OCI-LY1 (cell line): ENCODE measurements around the gene TDRKH.
A peak's percentile ranks its signal among the peaks of the same experiment; 100 is the strongest.

Experiments used
- H2AFZ ChIP-seq: fragments of 200-600 bp; sonication (generic), shearing (Covaris generic); 2 replicates; pipeline ENCODE4 v1.6.0; 2014; ENCODE audit warnings: antibody characterized with exemption, mild to moderate bottlenecking, low read length
- H3F3A ChIP-seq: fragments of 200-600 bp; sonication (generic), shearing (Covaris generic); 2 replicates; pipeline ENCODE4 v1.6.0; 2014; ENCODE audit warnings: mild to moderate bottlenecking, antibody characterized with exemption, low read length, moderate library complexity; ENCODE audit not compliant: insufficient read depth
- H3K27ac ChIP-seq: fragments of 200-600 bp; sonication (generic); 2 replicates; pipeline ENCODE4 v1.5.1; 2014; ENCODE audit warnings: low read length, mixed run types, mild to moderate bottlenecking, low read depth; ENCODE audit not compliant: poor library complexity, severe bottlenecking
- H3K27me3 ChIP-seq: fragments of 200-600 bp; sonication (generic); 2 replicates; pipeline ENCODE4 v1.6.0; 2014; ENCODE audit warnings: antibody characterized with exemption, mild to moderate bottlenecking, low read length, moderate library complexity; ENCODE audit not compliant: insufficient read depth
- H3K36me3 ChIP-seq: fragments of 200-600 bp; sonication (generic); 2 replicates; pipeline ENCODE4 v1.6.1; 2014; ENCODE audit warnings: mild to moderate bottlenecking, antibody characterized with exemption, low read length, moderate library complexity, mixed read lengths; ENCODE audit not compliant: insufficient read depth
- H3K4me1 ChIP-seq: fragments of 200-600 bp; sonication (generic); 2 replicates; pipeline ENCODE4 v1.5.1; 2014; ENCODE audit warnings: mild to moderate bottlenecking, low read length, moderate library complexity; ENCODE audit not compliant: insufficient read depth, severe bottlenecking
- H3K4me2 ChIP-seq: fragments of 200-600 bp; sonication (generic), shearing (Covaris generic); 2 replicates; pipeline ENCODE4 v1.6.1; 2014; ENCODE audit warnings: low read length
- H3K4me3 ChIP-seq: fragments of 200-600 bp; sonication (generic); 2 replicates; pipeline ENCODE4 v1.5.1; 2014; ENCODE audit warnings: low read length, low read depth, mild to moderate bottlenecking, mixed read lengths; ENCODE audit not compliant: poor library complexity, severe bottlenecking
- H3K79me2 ChIP-seq: fragments of 200-600 bp; shearing (Covaris generic); 2 replicates; pipeline ENCODE4 v1.6.1; 2016; ENCODE audit warnings: mixed run types, low read length, mixed read lengths; ENCODE audit not compliant: insufficient read depth
- H3K9ac ChIP-seq: fragments of 200-600 bp; sonication (generic), shearing (Covaris generic); 2 replicates; pipeline ENCODE4 v1.6.1; 2014; ENCODE audit warnings: mild to moderate bottlenecking, low read length, mixed read lengths
- H3K9me2 ChIP-seq: fragments of 200-600 bp; sonication (generic), shearing (Covaris generic); 2 replicates; pipeline ENCODE4 v1.6.1; 2014; ENCODE audit warnings: low read depth, mild to moderate bottlenecking, low read length, mixed read lengths
- H3K9me3 ChIP-seq: fragments of 200-600 bp; shearing (Covaris generic); 2 replicates; pipeline ENCODE4 v1.6.1; 2014; ENCODE audit warnings: low read length, mixed read lengths
- H4K20me1 ChIP-seq: fragments of 200-600 bp; sonication (generic), shearing (Covaris generic); 2 replicates; pipeline ENCODE4 v1.6.0; 2016; ENCODE audit warnings: mild to moderate bottlenecking, low read length; ENCODE audit not compliant: insufficient read depth
- EZH2 ChIP-seq: fragments of 200-600 bp; sonication (generic), shearing (Covaris generic); IDR thresholded peaks from 2 replicates; pipeline ENCODE4 v1.8.0; 2017; ENCODE audit warnings: borderline replicate concordance, mixed run types, mild to moderate bottlenecking, antibody characterized with exemption, low read length, moderate library complexity, mixed read lengths
- TF ChIP-seq, protein P1 (sequence below): fragments of 200-600 bp; sonication (generic), shearing (Covaris generic); IDR thresholded peaks from 2 replicates; pipeline ENCODE4 v1.5.1; 2017; ENCODE audit warnings: mild to moderate bottlenecking, antibody characterized with exemption, low read length, moderate library complexity, mixed read lengths

Gene TDRKH, protein sequence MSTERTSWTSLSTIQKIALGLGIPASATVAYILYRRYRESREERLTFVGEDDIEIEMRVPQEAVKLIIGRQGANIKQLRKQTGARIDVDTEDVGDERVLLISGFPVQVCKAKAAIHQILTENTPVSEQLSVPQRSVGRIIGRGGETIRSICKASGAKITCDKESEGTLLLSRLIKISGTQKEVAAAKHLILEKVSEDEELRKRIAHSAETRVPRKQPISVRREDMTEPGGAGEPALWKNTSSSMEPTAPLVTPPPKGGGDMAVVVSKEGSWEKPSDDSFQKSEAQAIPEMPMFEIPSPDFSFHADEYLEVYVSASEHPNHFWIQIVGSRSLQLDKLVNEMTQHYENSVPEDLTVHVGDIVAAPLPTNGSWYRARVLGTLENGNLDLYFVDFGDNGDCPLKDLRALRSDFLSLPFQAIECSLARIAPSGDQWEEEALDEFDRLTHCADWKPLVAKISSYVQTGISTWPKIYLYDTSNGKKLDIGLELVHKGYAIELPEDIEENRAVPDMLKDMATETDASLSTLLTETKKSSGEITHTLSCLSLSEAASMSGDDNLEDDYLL

DNA sequence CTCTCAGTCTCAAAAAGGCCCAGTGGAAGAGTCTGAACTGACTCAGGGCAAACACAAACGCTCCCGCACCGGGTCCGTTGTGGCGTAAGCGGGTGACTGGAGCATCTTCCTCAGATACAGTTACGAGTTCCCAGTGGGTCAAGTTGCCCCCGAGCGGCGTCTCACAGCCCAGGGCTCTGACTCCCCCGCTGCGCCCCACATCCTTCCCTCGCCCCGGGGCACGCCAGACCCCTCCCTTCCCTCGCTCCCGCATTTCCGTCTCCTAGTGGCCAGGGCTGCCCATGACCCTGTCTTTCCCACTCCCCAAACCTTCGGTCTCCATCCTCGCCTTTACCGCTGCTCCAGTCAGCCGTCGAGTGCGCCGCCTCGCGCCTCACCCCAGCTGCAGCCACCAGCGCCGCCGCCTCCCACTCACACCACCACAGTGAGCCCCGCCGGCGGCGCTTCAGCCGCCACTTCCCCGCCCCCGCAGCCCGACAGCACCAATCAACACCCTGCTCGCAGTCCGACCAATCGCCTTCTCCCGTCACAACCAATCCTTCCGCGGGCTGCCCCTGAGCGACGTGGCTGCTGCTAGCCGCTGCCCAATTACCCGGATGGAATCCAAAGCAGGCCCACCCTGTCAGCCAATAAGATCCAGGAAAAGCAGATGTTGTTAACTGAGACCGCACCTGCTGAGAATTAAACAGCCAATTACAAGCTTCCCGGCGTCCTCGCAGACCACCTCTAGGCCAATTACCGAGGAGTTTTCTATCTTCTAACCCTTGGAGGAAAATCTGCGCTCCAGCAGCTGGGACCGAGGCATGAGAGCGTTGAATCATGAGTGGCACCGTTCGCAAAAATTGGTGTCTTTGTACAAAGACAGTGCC lies at the start of gene TDRKH:
TDRKH (minus strand) TSS at position 430 of the 869 bp plus-strand sequence. CDS start 7,478 bp downstream, outside the sequence.
- no peaks in the 10 kb centered on the region for H3K36me3 ChIP-seq
- H3K4me2 ChIP-seq, result peak within 1 kb of the TSS; percentile 90
- peak within 1 kb of the TSS; percentile 71 for H3K4me3 ChIP-seq
- no peaks in the 10 kb centered on the region for H3K9me2 ChIP-seq
- peak within 1 kb of the TSS; percentile 89 for H2AFZ ChIP-seq
- no peaks in the 10 kb centered on the region for H3K27me3 ChIP-seq
- H4K20me1 ChIP-seq, result no peaks in the 10 kb centered on the region
- H3F3A ChIP-seq, result no peaks in the 10 kb centered on the region
- H3K9ac ChIP-seq, result peak within 1 kb of the TSS; percentile 58
- no peaks in the 10 kb centered on the region for H3K79me2 ChIP-seq
- no peaks in the 10 kb centered on the region for H3K9me3 ChIP-seq
- TF ChIP-seq, protein P1, sequence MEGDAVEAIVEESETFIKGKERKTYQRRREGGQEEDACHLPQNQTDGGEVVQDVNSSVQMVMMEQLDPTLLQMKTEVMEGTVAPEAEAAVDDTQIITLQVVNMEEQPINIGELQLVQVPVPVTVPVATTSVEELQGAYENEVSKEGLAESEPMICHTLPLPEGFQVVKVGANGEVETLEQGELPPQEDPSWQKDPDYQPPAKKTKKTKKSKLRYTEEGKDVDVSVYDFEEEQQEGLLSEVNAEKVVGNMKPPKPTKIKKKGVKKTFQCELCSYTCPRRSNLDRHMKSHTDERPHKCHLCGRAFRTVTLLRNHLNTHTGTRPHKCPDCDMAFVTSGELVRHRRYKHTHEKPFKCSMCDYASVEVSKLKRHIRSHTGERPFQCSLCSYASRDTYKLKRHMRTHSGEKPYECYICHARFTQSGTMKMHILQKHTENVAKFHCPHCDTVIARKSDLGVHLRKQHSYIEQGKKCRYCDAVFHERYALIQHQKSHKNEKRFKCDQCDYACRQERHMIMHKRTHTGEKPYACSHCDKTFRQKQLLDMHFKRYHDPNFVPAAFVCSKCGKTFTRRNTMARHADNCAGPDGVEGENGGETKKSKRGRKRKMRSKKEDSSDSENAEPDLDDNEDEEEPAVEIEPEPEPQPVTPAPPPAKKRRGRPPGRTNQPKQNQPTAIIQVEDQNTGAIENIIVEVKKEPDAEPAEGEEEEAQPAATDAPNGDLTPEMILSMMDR, result no peak; the same call in 1 of the 2 replicates
- TF ChIP-seq EZH2, result no peak
- H3K27ac ChIP-seq, result no peak within 1 kb of the TSS
- H3K4me1 ChIP-seq, result peaks cover 23% of the 10 kb centered on the region

DNA sequence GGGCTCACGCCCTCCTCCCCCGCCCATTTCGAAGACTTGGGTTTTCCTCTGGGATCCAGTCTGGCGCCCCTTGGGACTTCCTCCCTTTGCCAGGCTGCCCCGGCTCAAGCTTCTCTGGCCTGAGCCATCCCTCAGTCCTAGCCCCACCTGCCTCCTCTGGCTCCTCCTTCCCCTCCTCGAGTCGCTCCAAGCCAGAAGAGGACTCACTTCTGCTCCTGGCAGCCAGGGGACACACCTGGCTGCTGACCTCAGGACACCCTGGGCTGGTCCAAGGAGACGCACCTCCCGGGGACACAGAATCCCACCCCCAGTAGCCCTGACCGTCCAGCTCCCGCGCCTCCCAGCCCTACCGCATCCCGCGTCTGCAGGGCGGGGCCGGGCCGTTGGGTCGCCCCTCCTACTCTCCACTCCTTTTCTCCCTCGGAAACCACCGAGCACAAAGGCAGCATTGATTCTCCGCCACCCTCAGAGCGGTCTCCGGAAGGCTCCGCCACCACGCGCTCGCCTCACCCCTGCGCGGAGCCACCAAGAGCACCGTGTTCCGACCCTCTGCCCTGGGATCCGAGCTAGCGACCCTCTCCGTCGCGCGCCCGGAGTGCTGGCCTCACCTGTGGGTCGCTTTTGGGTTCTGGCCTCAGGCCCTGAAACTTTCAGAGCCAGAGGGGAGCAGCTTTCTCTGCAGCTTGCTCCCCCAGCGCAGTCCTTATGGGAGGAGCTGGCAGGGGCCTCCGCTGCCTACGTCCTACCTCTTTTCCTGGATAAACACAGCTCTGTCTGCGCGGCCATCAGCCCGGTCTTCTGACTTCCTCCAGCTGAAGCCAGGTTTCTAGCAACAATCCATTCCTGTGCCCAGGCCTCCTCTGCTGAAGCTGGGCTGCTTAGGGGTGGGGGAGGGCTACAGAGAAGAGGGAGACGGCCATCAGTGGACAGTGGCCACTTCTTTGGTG lies 49.4 kb upstream of the TDRKH start, which contains the start of gene C2CD4D:
C2CD4D (minus strand) TSS at position 364 of the 947 bp plus-strand sequence. CDS start 831 bp downstream, outside the sequence.
- Histone ChIP-seq H3K4me1 (peaks cover 32% of the 10 kb centered on the region), H3K9me3 (no peaks in the 10 kb centered on the region), H4K20me1 (no peaks in the 10 kb centered on the region), H3K4me2 (peak within 1 kb of the TSS; percentile 43), H3K9me2 (no peaks in the 10 kb centered on the region), H3K4me3 (peak within 1 kb of the TSS; percentile 41), H3K36me3 (no peaks in the 10 kb centered on the region), H3K9ac (no peak within 1 kb of the TSS; the same call in 1 of the 2 replicates), H3K27ac (no peak within 1 kb of the TSS), H3K27me3 (0 out of 2 replicates have a peak, but pooled peaks cover 11% of the 10 kb centered on the region), H3F3A (no peaks in the 10 kb centered on the region), H3K79me2 (no peaks in the 10 kb centered on the region), H2AFZ (no peak within 1 kb of the TSS)
- TF ChIP-seq, protein P1, result no peak
- TF ChIP-seq EZH2, result no peak
